Type B pancreatic cell (in vitro differentiated cells): ENCODE data around the gene NANOS1. TPM values are rescaled to one million over a fixed set of nuclear protein-coding genes. Genes with fewer than 3 reads are reported as not detected.
A peak's percentile ranks its signal among the peaks of the same experiment; 100 is the strongest.

Source experiments
- DNase-seq: peaks from one replicate; pipeline ENCODE4 v3.0.0; 2021; ENCODE audit warnings: mixed read lengths; ENCODE audit not compliant: unreplicated experiment; ENCODE audit errors: extremely low spot score
- H3K27ac Mint-ChIP-seq: 2 replicates; pipeline ENCODE4 v1.8.0; 2021; ENCODE audit warnings: mild to moderate bottlenecking, mixed read lengths
- H3K27me3 Mint-ChIP-seq: 2 replicates; pipeline ENCODE4 v1.8.0; 2021; ENCODE audit warnings: mixed read lengths
- H3K36me3 Mint-ChIP-seq: 2 replicates; pipeline ENCODE4 v1.8.0; 2021; ENCODE audit warnings: mixed read lengths
- H3K4me1 Mint-ChIP-seq: one replicate; pipeline ENCODE4 v1.8.0; 2021; ENCODE audit warnings: mixed read lengths; ENCODE audit not compliant: unreplicated experiment
- H3K4me3 Mint-ChIP-seq: 2 replicates; pipeline ENCODE4 v1.8.0; 2021; ENCODE audit warnings: mild to moderate bottlenecking, mixed read lengths
- H3K9me3 Mint-ChIP-seq: 2 replicates; pipeline ENCODE4 v1.8.0; 2021; ENCODE audit warnings: mixed read lengths
- total RNA-seq: library from RNA; stranded (reverse); gene quantifications from 2 replicates; pipeline ENCODE4 v1.2.1, GENCODE V29; 2021; ENCODE audit warnings: low replicate concordance
- TF ChIP-seq, protein P1 (sequence below): fragments of 200-600 bp; sonication (generic); conservative IDR thresholded peaks from 2 replicates; pipeline ENCODE4 v1.5.0; 2021; ENCODE audit warnings: antibody characterized with exemption, mild to moderate bottlenecking

NANOS1 gene
- total RNA-seq, 1 donor from 2014 or later: 10.1 TPM

DNA sequence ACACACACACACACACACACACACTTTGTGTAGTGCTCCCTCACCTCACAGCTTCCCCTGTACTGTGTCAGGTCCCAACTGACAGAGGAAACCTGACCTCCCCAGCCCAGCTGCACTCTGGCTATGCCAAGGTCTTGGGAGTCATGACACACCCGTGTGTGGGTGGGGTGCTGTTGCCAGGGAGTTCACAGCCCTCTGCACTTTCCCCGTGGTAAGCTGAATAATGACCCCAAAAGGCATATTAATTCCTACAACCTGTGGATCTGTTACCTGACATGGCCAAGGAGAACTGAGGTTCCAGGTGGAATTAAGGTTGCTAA is 8.9 kb upstream of the NANOS1 start:
- Mint-ChIP-seq H3K36me3 (no peaks in the 10 kb centered on the region), H3K9me3 (no peaks in the 10 kb centered on the region), H3K4me3 (no peak overlapping the region), H3K27me3 (peaks cover 5% of the 10 kb centered on the region), H3K27ac (no peak overlapping the region), H3K4me1 (peaks cover 4% of the 10 kb centered on the region)
- TF ChIP-seq, protein P1, sequence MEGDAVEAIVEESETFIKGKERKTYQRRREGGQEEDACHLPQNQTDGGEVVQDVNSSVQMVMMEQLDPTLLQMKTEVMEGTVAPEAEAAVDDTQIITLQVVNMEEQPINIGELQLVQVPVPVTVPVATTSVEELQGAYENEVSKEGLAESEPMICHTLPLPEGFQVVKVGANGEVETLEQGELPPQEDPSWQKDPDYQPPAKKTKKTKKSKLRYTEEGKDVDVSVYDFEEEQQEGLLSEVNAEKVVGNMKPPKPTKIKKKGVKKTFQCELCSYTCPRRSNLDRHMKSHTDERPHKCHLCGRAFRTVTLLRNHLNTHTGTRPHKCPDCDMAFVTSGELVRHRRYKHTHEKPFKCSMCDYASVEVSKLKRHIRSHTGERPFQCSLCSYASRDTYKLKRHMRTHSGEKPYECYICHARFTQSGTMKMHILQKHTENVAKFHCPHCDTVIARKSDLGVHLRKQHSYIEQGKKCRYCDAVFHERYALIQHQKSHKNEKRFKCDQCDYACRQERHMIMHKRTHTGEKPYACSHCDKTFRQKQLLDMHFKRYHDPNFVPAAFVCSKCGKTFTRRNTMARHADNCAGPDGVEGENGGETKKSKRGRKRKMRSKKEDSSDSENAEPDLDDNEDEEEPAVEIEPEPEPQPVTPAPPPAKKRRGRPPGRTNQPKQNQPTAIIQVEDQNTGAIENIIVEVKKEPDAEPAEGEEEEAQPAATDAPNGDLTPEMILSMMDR: no peak
- DNase-seq: peak; percentile 49

DNA sequence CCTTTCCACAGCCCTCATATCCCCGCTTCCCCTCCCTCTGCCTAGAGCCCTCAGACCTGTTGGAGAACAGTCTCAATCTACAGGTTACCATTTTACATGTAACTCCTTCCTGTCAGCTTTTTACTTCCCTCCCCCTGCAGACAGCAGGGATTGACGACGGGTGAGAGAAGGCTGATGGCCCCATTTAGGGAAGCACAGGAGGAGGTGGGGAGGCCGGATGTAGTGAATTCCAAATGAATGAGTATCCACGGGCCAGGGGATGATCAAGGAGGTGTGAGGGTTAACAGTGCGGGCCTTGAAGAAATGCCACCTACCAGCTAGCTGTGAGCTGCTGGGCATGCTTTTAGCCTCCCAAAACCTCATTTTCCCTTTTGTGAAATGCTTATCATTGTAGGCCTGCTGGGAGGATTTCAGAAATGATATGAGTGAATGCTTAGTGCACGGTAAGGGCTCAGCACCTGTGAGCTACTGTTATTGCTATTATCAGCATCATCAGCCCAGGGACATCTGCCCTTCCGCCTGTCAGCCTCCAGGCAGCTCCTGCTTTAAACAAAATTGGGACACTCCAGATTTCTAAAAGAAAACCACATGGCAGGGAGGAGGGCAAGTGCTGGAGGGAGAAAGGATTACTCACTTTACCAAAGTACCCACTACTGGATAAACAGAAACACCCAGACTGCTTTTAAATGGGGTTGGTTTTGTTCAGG is 6.5 kb upstream of the NANOS1 start:
- no peak overlapping the region for H3K27ac Mint-ChIP-seq

DNA sequence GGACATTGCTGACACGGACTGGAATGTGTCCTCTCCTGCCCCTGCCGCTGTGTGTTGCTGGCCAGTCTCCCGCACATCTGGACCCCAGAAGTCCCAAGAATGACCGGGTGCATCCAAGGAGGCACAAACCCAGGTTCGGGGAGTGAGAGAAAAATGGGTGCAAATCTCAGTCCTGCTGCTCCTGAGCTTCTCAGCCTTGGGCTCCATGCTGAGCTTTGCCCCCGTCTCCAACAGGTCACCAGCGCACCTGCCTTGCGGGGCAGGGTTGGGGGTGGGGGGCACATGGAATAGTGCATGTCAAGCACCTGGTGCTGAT is 6.0 kb upstream of the NANOS1 start:
- no peak overlapping the region for H3K4me3 Mint-ChIP-seq
- H3K9me3 Mint-ChIP-seq: no peaks in the 10 kb centered on the region
- H3K27me3 Mint-ChIP-seq: peaks cover 7% of the 10 kb centered on the region
- TF ChIP-seq, protein P1: no peak
- no peaks in the 10 kb centered on the region for H3K36me3 Mint-ChIP-seq
- peaks cover 4% of the 10 kb centered on the region for H3K4me1 Mint-ChIP-seq
- H3K27ac Mint-ChIP-seq: no peak overlapping the region
- peak; percentile 32 for DNase-seq

More for the DNA sequence above, 6.5 kb upstream of the NANOS1 start:
- TF ChIP-seq, protein P1: no peak
- no peaks in the 10 kb centered on the region for H3K9me3 Mint-ChIP-seq
- peak; percentile 31 for DNase-seq
- H3K4me1 Mint-ChIP-seq: peaks cover 4% of the 10 kb centered on the region
- peaks cover 7% of the 10 kb centered on the region for H3K27me3 Mint-ChIP-seq
- H3K36me3 Mint-ChIP-seq: no peaks in the 10 kb centered on the region
- no peak overlapping the region for H3K4me3 Mint-ChIP-seq

DNA sequence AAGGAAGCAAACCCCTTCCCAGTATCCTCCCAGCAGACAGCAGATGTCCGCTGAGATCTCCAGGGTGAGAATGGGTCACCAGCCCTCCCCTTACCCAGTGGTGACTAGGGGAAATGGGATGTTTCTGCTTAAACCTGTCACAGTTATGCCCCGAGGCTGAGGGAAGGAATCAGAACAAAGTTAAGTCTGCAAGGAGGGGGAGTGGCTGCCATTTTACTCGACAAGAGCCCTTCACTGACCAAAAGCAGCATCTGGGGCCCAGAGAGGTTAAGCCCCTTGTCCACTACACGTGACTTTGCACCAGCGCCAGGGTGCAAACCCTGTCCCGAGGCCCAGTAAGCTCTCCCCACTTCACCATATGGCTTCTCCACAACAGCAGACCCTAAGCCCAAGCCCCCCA is 4.6 kb upstream of the NANOS1 start:
- Mint-ChIP-seq H3K9me3 (no peaks in the 10 kb centered on the region), H3K4me1 (peaks cover 4% of the 10 kb centered on the region), H3K36me3 (no peaks in the 10 kb centered on the region), H3K4me3 (no peak overlapping the region), H3K27ac (no peak overlapping the region), H3K27me3 (peaks cover 7% of the 10 kb centered on the region)
- peak; percentile 51 for DNase-seq
- TF ChIP-seq, protein P1: no peak

DNA sequence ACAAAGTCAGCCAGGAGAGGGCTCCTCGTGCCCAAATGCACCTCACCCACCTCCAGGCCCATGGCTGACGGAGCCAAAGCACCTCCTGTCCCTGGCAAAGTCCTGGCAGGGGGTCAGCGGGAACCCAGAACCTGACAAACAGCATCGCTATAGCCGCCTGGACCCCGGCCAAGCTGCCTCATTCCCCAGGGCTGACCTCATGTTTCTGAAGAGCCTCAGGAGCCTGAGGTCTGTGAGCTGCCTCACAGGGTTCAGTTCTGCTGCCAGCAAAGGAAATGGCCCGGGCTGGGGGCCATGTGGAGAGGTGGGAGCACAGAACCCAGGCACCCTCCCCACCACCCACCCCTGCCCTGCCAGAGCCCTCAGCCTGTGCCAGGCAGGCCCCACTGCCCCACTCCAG is 4.2 kb upstream of the NANOS1 start:
- Mint-ChIP-seq H3K4me3 (no peak overlapping the region), H3K27me3 (peaks cover 7% of the 10 kb centered on the region), H3K9me3 (no peaks in the 10 kb centered on the region), H3K36me3 (no peaks in the 10 kb centered on the region), H3K4me1 (peaks cover 4% of the 10 kb centered on the region), H3K27ac (no peak overlapping the region)
- TF ChIP-seq, protein P1: no peak
- peak; percentile 66 for DNase-seq

DNA sequence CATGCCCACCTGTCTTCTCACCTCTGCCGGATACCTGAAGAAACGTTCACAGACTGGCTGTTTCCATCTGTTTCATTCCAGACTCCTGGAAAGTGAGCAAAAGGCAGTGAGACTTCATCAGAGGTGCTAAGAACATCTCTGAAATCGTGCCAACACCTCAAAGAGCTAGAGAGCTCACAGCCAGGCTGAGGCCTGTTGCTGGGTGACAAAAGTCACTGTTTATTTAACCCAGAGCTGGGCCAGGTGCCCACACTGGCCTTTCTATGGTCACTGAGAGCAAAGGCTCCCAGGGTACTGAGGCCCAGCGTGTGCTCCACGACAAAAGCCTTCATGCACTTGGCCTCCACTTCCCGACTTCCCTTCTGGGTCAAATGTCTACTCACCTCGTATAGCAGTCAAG is 3.7 kb upstream of the NANOS1 start:
- no peak overlapping the region for H3K27ac Mint-ChIP-seq
- H3K27me3 Mint-ChIP-seq: peaks cover 7% of the 10 kb centered on the region

More for the DNA sequence above, 3.7 kb upstream of the NANOS1 start:
- no peak overlapping the region for H3K4me3 Mint-ChIP-seq
- no peaks in the 10 kb centered on the region for H3K9me3 Mint-ChIP-seq
- no peaks in the 10 kb centered on the region for H3K4me1 Mint-ChIP-seq
- TF ChIP-seq, protein P1: no peak
- DNase-seq: peak; percentile 20
- no peaks in the 10 kb centered on the region for H3K36me3 Mint-ChIP-seq
